B cell (primary cell): ENCODE results near the gene RUFY4. TPM values are rescaled to one million over a fixed set of nuclear protein-coding genes. Genes with fewer than 3 reads are reported as not detected.

ENCODE experiments used
- ATAC-seq: fragments of 200-7000 bp; cut with Tn5 transposase; one replicate; pipeline ENCODE4 v1.10.0; 2021; ENCODE audit warnings: low read depth, mild to moderate bottlenecking, moderate number of reproducible peaks, moderate library complexity
- CTCF ChIA-PET: fragments of 350-600 bp; sonication (Branson Sonifier 250); formaldehyde crosslinking; loops from one replicate; lab custom pipeline; 2021; ENCODE audit warnings: antibody characterized with exemption, inconsistent platforms; lab: Charles Lee
- POLR2A ChIA-PET: fragments of 350-600 bp; sonication (Branson Sonifier 250); formaldehyde crosslinking; loops from one replicate; lab custom pipeline; 2021; ENCODE audit warnings: antibody characterized with exemption; lab: Charles Lee
- DNase-seq: peaks from one replicate; pipeline ENCODE4 v3.0.0; 2013
- H2AFZ ChIP-seq: 2 replicates; pipeline ENCODE4 v1.6.1; 2012; ENCODE audit warnings: mild to moderate bottlenecking, low read depth, low read length; ENCODE audit not compliant: insufficient read depth, poor library complexity, severe bottlenecking
- H3K27ac ChIP-seq, 2 donors: 1 replicate in 1 of 2; 2 replicates in 1 of 2; pipeline ENCODE4 v1.5.1; 2012 to 2013; ENCODE audit warnings: low read length in 2 of 2, mild to moderate bottlenecking in 2 of 2, moderate library complexity in 1 of 2
- H3K27me3 ChIP-seq, 4 experiments: fragments of 200-600 bp in 1 of 4; sonication (generic) in 1 of 4; replicated peaks in 1 of 4; 1 replicate in 2 of 4; 2 replicates in 2 of 4; pipeline versions ENCODE4 v1.6.1 to v1.7.0; 2013 to 2016; ENCODE audit warnings: low read length in 3 of 4, mild to moderate bottlenecking in 2 of 4, mixed read lengths in 1 of 4, moderate library complexity in 1 of 4; ENCODE audit not compliant: insufficient read depth in 4 of 4, control insufficient read depth in 3 of 4; ENCODE audit errors: control extremely low read depth in 1 of 4
- H3K36me3 ChIP-seq, 2 experiments: replicated peaks in 1 of 2; 1 replicate in 1 of 2; 2 replicates in 1 of 2; pipeline versions ENCODE4 v1.6.1 to v1.7.1; 2013; ENCODE audit warnings: low read length in 1 of 2; ENCODE audit not compliant: insufficient read depth in 2 of 2, control insufficient read depth in 1 of 2; ENCODE audit errors: control extremely low read depth in 1 of 2, extremely low read depth in 1 of 2
- H3K4me1 ChIP-seq, 2 donors: fragments of 200-600 bp in 1 of 2; sonication (generic) in 1 of 2; 1 replicate in 1 of 2; 2 replicates in 1 of 2; pipeline versions ENCODE4 v1.5.1 to v1.6.1; 2013 to 2017; ENCODE audit warnings: low read length in 2 of 2; ENCODE audit not compliant: control insufficient read depth in 2 of 2, insufficient read depth in 2 of 2
- H3K4me2 ChIP-seq: replicated peaks from 2 replicates; pipeline ENCODE3; 2012; ENCODE audit warnings: mild to moderate bottlenecking, low read depth, low read length; ENCODE audit not compliant: poor library complexity, severe bottlenecking
- H3K4me3 ChIP-seq, 5 experiments: fragments of 200-600 bp in 1 of 5; sonication (generic) in 1 of 5; 1 replicate in 3 of 5; 2 replicates in 2 of 5; pipeline versions ENCODE4 v1.5.1 to v1.7.0; 2011 to 2016; ENCODE audit warnings: low read length in 4 of 5, mild to moderate bottlenecking in 4 of 5, low read depth in 2 of 5, control low read depth in 1 of 5, moderate library complexity in 1 of 5; ENCODE audit not compliant: insufficient read depth in 1 of 5; ENCODE audit errors: control extremely low read depth in 1 of 5, extremely low read depth in 1 of 5
- H3K79me2 ChIP-seq: fragments of 200-600 bp; sonication (generic); one replicate; pipeline ENCODE4 v1.6.0; 2016; ENCODE audit warnings: low read length; ENCODE audit not compliant: control insufficient read depth, insufficient read depth
- H3K9ac ChIP-seq: fragments of 200-600 bp; sonication (generic); 2 replicates; pipeline ENCODE4 v1.6.1; 2017; ENCODE audit warnings: mild to moderate bottlenecking, low read length, moderate library complexity
- H3K9me3 ChIP-seq, 3 donors: one replicate each; pipeline versions ENCODE4 v1.6.1 to v1.7.1; 2013; ENCODE audit warnings: low read length in 2 of 3; ENCODE audit not compliant: control insufficient read depth in 2 of 3, insufficient read depth in 1 of 3; ENCODE audit errors: control extremely low read depth in 1 of 3
- H4K20me1 ChIP-seq: 2 replicates; pipeline ENCODE4 v1.6.0; 2012; ENCODE audit warnings: mild to moderate bottlenecking, low read length; ENCODE audit not compliant: insufficient read depth, control insufficient read depth, poor library complexity, severe bottlenecking
- H3K27ac Mint-ChIP-seq: one replicate; pipeline ENCODE4 v1.8.0; 2021; ENCODE audit warnings: mixed read lengths
- H3K27me3 Mint-ChIP-seq: one replicate; pipeline ENCODE4 v1.8.0; 2021; ENCODE audit warnings: mixed read lengths
- H3K4me1 Mint-ChIP-seq: one replicate; pipeline ENCODE4 v1.8.0; 2021; ENCODE audit warnings: mixed read lengths
- H3K4me3 Mint-ChIP-seq: one replicate; pipeline ENCODE4 v1.8.0; 2021; ENCODE audit warnings: mixed read lengths
- H3K9me3 Mint-ChIP-seq: one replicate; pipeline ENCODE4 v1.8.0; 2022; ENCODE audit warnings: mixed read lengths; ENCODE audit not compliant: insufficient read depth
- CTCF ChIP-seq: fragments of 200-600 bp; IDR thresholded peaks from one replicate; pipeline ENCODE4 v1.8.0; 2022; ENCODE audit warnings: antibody characterized with exemption, mild to moderate bottlenecking
- EZH2 ChIP-seq: IDR thresholded peaks from 2 replicates; pipeline ENCODE4 v1.6.1; 2012; ENCODE audit warnings: borderline replicate concordance, low read depth, mild to moderate bottlenecking, moderate library complexity, low read length; ENCODE audit not compliant: insufficient read depth, poor library complexity, severe bottlenecking
- WGBS: methylation state at CpG from one replicate; pipeline ENCODE4 v1.1.5; 2013; ENCODE audit warnings: missing lambda C conversion rate; ENCODE audit not compliant: insufficient coverage; 5-methylcytosine and 5-hydroxymethylcytosine counted together
- intact Hi-C: fragments of 100-400 bp; cut with micrococcal nuclease; formaldehyde crosslinking; loops from one replicate; pipeline ENCODE4 v1.10.0; 2022
- polyA plus RNA-seq: library from polyadenylated mRNA; depleted of rRNA; stranded (reverse); fragments of >200 nt; gene quantifications from 2 replicates; pipeline ENCODE4 v1.2.3, GENCODE V29; 2012
- total RNA-seq, 2 donors: library from RNA; stranded (reverse); fragments of 120-200 nt in 1 of 2; gene quantifications; 1 replicate in 1 of 2; 2 replicates in 1 of 2; pipeline versions ENCODE4 v1.2.3 to v1.2.4, GENCODE V29; 2013 to 2022

RUFY4 gene
- total and polyA plus RNA-seq, 2 donors (not counting 1 experiment from before 2014, with no cell fraction given): 0.34 TPM; not detected in 1

- Histone ChIP-seq H3K79me2 (no peaks in the 10 kb centered on the region), H2AFZ (no peak overlapping the region), H3K36me3 (no peaks in the 10 kb centered on the region), H3K4me3 (no peak overlapping the region), H3K27me3 (peaks cover 0 to 3% (median 0%) of the 10 kb centered on the region in 4 experiments), H3K27ac (no peak overlapping the region), H3K9me3 (peaks cover 0 to 3% (median 0%) of the 10 kb centered on the region in 3 donors), H4K20me1 (no peaks in the 10 kb centered on the region), H3K4me2 (no peak overlapping the region), H3K4me1 (peaks cover 0 to 13% of the 10 kb centered on the region in 2 donors), H3K9ac (no peak overlapping the region)
- no peak overlapping the region for H3K4me3 Mint-ChIP-seq
- TF ChIP-seq EZH2 (no peak), CTCF (no peak)
- CTCF ChIA-PET: no interaction called here
- WGBS: 91% methylated on average over 6 of the region's 6 CpGs
- no peak overlapping the region for H3K27ac Mint-ChIP-seq
- ATAC-seq (no peak), DNase-seq (no peak)
- intact Hi-C loops: no loop called here
- POLR2A ChIA-PET: no interaction called here
- peaks cover 15% of the 10 kb centered on the region for H3K4me1 Mint-ChIP-seq
- H3K9me3 Mint-ChIP-seq: no peaks in the 10 kb centered on the region
- peaks cover 12% of the 10 kb centered on the region for H3K27me3 Mint-ChIP-seq
Observed at GRCh38 chr2:218020966-218021535, 48.0 kb upstream of the RUFY4 start.

GRCh38 chr2:218021536-218022071 lies 47.4 kb upstream of the RUFY4 start:
- no peaks in the 10 kb centered on the region for H3K36me3 ChIP-seq
- H3K27ac ChIP-seq: no peak overlapping the region
- Mint-ChIP-seq H3K27ac (no peak overlapping the region), H3K4me3 (no peak overlapping the region), H3K4me1 (peaks cover 15% of the 10 kb centered on the region), H3K9me3 (no peaks in the 10 kb centered on the region), H3K27me3 (peaks cover 12% of the 10 kb centered on the region)
- H3K4me1 ChIP-seq: peaks cover 0 to 13% of the 10 kb centered on the region in 2 donors
- POLR2A ChIA-PET: no interaction called here
- ATAC-seq (no peak), DNase-seq (no peak)
- H3K4me2 ChIP-seq: no peak overlapping the region
- peaks cover 0 to 3% (median 0%) of the 10 kb centered on the region in 3 donors for H3K9me3 ChIP-seq
- H3K9ac ChIP-seq: no peak overlapping the region
- TF ChIP-seq EZH2 (no peak), CTCF (no peak)
- H3K79me2 ChIP-seq: no peaks in the 10 kb centered on the region
- H4K20me1 ChIP-seq: no peaks in the 10 kb centered on the region
- H3K4me3 ChIP-seq: no peak overlapping the region
- intact Hi-C loops: no loop called here
- CTCF ChIA-PET: no interaction called here
- peaks cover 0 to 3% (median 0%) of the 10 kb centered on the region in 4 experiments for H3K27me3 ChIP-seq
- no peak overlapping the region for H2AFZ ChIP-seq
- 71% methylated on average over 12 of the region's 12 CpGs for WGBS
